Sigmoid colon (tissue), 7 donors: Measurements from ENCODE around the gene GTPBP4. TPM values are rescaled to one million over a fixed set of nuclear protein-coding genes. Genes with fewer than 3 reads are reported as not detected.

ENCODE experiments used
- DNase-seq: peaks from one replicate; pipeline ENCODE4 v3.0.0-alpha.2; 2019
- H3K27ac ChIP-seq, 4 donors: fragments of 200-600 bp; sonication (generic); one replicate each; pipeline ENCODE4 v1.5.1; 2016 to 2019; ENCODE audit warnings: mild to moderate bottlenecking in 1 of 4
- H3K27me3 ChIP-seq, 3 donors: fragments of 200-600 bp; sonication (generic); one replicate each; pipeline ENCODE4 v1.5.1; 2019; ENCODE audit warnings: mild to moderate bottlenecking in 1 of 3
- H3K36me3 ChIP-seq, 4 donors: fragments of 200-600 bp; sonication (generic); one replicate each; pipeline ENCODE4 v1.5.1; 2016 to 2019
- H3K4me1 ChIP-seq, 4 donors: fragments of 200-600 bp; sonication (generic); one replicate each; pipeline ENCODE4 v1.5.1; 2017 to 2019
- H3K4me3 ChIP-seq, 4 donors: fragments of 200-600 bp; sonication (generic); one replicate each; pipeline ENCODE4 v1.5.1; 2017 to 2019; ENCODE audit warnings: mild to moderate bottlenecking in 2 of 4, moderate library complexity in 1 of 4
- H3K9me3 ChIP-seq, 4 donors: fragments of 200-600 bp in 3 of 4; sonication (generic) in 3 of 4; one replicate each; pipeline versions ENCODE4 v1.5.1 to v1.6.1; 2013 to 2019
- EP300 ChIP-seq, 4 donors: sonication (generic); formaldehyde crosslinking; IDR thresholded peaks; one replicate each; pipeline ENCODE4 v1.6.1; 2017; ENCODE audit warnings: antibody characterized with exemption in 4 of 4
- POLR2A ChIP-seq, 2 donors: fragments of 450-650 bp; IDR thresholded peaks; one replicate each; pipeline ENCODE4 v1.6.1; 2016; ENCODE audit warnings: antibody characterized with exemption in 2 of 2, mild to moderate bottlenecking in 2 of 2, moderate library complexity in 2 of 2
- POLR2AphosphoS5 ChIP-seq, 4 donors: sonication (generic); formaldehyde crosslinking; IDR thresholded peaks; one replicate each; pipeline ENCODE4 v1.6.1; 2017; ENCODE audit warnings: antibody characterized with exemption in 4 of 4
- WGBS, 2 donors: extraction: QIAGEN DNeasy Blood & Tissue Kit; methylation state at CpG; one replicate each; pipeline ENCODE4 v1.1.7; 2013; 5-methylcytosine and 5-hydroxymethylcytosine counted together
- intact Hi-C: fragments of 100-400 bp; cut with DNase I; formaldehyde crosslinking; loops from one replicate; pipeline ENCODE4 v1.15.1; 2023
- polyA plus RNA-seq, 3 donors: library from polyadenylated mRNA; stranded (reverse); fragments of 200-250 nt; gene quantifications; one replicate each; pipeline ENCODE4 v1.2.3, GENCODE V29; 2013
- total RNA-seq, 4 donors: library from RNA; depleted of rRNA; stranded (reverse); fragments of >200 nt; gene quantifications; one replicate each; pipeline ENCODE4 v1.1.0, GENCODE V29; 2016
- TF ChIP-seq, protein P1 (sequence below), 4 experiments: fragments of 450-650 bp in 3 of 4; fragments of 200-600 bp in 1 of 4; IDR thresholded peaks; one replicate each; pipeline ENCODE4 v1.5.1; 2016 to 2019; ENCODE audit warnings: antibody characterized with exemption in 4 of 4, mild to moderate bottlenecking in 3 of 4, moderate library complexity in 2 of 4
- donor health status: healthy with polysubstance abuse.
- donor health status: Bipolar disorder and iron deficiency.
- donor health status: healthy.

The GTPBP4 gene
- total and polyA plus RNA-seq, 7 donors: 8.1 to 38.7 (median 16.8) TPM

DNA sequence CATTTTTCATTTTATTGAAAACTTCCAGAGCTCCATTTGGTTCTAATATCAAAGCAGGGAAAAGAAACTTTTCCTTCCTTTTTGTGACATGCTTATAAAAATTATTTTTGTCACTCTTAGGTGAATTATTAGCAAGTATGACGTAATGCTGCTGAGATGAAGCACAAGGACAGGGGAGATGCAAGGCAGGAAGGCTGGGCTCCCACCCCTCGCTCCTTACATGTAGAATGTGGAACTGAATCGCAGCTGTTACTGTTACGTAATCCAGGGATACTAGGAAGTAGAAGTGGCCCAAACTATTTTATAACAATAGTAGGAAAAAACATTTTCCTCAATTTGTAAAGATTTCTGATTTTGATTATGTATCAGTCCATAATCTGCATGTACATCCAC lies 17.1 kb upstream of the GTPBP4 start:
- intact Hi-C loops: no loop called here
- TF ChIP-seq POLR2A (IDR thresholded peaks at IDR 0.05): no peak
- TF ChIP-seq EP300 (IDR thresholded peaks at IDR 0.05): no peak
- no peak for TF ChIP-seq POLR2AphosphoS5 (IDR thresholded peaks at IDR 0.05)
- TF ChIP-seq, protein P1, sequence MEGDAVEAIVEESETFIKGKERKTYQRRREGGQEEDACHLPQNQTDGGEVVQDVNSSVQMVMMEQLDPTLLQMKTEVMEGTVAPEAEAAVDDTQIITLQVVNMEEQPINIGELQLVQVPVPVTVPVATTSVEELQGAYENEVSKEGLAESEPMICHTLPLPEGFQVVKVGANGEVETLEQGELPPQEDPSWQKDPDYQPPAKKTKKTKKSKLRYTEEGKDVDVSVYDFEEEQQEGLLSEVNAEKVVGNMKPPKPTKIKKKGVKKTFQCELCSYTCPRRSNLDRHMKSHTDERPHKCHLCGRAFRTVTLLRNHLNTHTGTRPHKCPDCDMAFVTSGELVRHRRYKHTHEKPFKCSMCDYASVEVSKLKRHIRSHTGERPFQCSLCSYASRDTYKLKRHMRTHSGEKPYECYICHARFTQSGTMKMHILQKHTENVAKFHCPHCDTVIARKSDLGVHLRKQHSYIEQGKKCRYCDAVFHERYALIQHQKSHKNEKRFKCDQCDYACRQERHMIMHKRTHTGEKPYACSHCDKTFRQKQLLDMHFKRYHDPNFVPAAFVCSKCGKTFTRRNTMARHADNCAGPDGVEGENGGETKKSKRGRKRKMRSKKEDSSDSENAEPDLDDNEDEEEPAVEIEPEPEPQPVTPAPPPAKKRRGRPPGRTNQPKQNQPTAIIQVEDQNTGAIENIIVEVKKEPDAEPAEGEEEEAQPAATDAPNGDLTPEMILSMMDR (IDR thresholded peaks at IDR 0.05): no peak
- peak; percentile 82 for DNase-seq
- Histone ChIP-seq H3K4me3 (no peak overlapping the region), H3K9me3 (no peaks in the 10 kb centered on the region), H3K36me3 (no peaks in the 10 kb centered on the region), H3K4me1 (peaks cover 0 to 9% (median 4%) of the 10 kb centered on the region in 4 donors), H3K27me3 (no peaks in the 10 kb centered on the region), H3K27ac (peak overlapping the region; percentile 9 to 65 (median 34))
- WGBS, 2 donors: 43 to 44% methylated on average over 4 of the region's 4 CpGs

DNA sequence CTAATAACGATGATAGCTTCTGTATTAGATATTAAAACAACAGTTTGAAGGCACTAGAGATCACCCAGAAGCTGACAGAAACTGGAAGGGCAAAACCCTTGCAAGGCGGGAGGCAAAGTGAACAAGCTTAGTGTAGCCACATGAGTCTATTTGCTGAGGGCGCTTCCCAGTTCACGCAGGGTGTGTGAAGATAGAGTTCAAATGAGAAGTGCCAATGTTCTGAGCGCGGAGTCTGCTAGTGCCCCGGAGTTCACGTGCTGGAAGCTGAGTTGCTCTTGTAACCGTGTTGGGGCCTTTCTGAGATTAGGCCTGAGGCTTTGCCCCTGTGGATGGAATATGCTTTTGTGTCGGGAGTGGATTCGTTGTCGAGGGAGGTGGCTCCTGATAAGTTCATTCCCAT lies 16.6 kb upstream of the GTPBP4 start:
- no peaks in the 10 kb centered on the region for H3K27me3 ChIP-seq
- no peaks in the 10 kb centered on the region for H3K36me3 ChIP-seq
- 35 to 71% methylated on average over 12 of the region's 12 CpGs for WGBS, 2 donors
- peak overlapping the region in 3 of 4 donors; percentile 9 to 65 (median 33) for H3K27ac ChIP-seq
- intact Hi-C loops: no loop called here
- DNase-seq: no peak
- no peak overlapping the region for H3K4me3 ChIP-seq
- H3K4me1 ChIP-seq: peaks cover 0 to 9% (median 4%) of the 10 kb centered on the region in 4 donors
- no peak for TF ChIP-seq POLR2A (IDR thresholded peaks at IDR 0.05)
- no peak for TF ChIP-seq POLR2AphosphoS5 (IDR thresholded peaks at IDR 0.05)
- no peak for TF ChIP-seq EP300 (IDR thresholded peaks at IDR 0.05)
- TF ChIP-seq, protein P1 (IDR thresholded peaks at IDR 0.05): no peak
- no peaks in the 10 kb centered on the region for H3K9me3 ChIP-seq

DNA sequence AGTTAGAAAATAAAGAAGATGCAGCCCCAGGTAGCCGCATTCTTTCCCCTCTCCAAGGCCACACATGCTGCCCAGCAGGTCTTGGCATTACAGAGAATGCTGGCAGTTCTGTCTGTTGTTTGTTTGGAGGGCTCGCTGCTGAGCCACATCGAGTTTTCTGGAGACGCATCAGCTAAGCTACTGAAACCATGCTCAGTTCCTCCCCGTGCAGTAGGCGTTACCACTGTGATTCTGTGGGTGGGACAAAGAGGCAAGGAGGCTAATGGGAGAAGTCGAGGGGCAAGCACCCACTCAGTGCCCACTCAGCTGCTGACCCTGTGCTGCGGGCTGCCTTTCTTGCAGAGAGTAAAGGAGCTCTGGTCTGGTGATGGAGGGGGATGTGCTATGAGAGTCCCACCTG lies 15.5 kb upstream of the GTPBP4 start:
- no peak overlapping the region for H3K4me3 ChIP-seq
- TF ChIP-seq POLR2A (IDR thresholded peaks at IDR 0.05) (no peak), EP300 (IDR thresholded peaks at IDR 0.05) (no peak), POLR2AphosphoS5 (IDR thresholded peaks at IDR 0.05) (no peak)
- TF ChIP-seq, protein P1 (IDR thresholded peaks at IDR 0.05): no peak
- DNase-seq: no peak
- H3K4me1 ChIP-seq: peaks cover 0 to 9% (median 4%) of the 10 kb centered on the region in 4 donors
- H3K27me3 ChIP-seq: no peaks in the 10 kb centered on the region
- no peaks in the 10 kb centered on the region for H3K9me3 ChIP-seq
- no peak overlapping the region for H3K27ac ChIP-seq
- H3K36me3 ChIP-seq: no peaks in the 10 kb centered on the region
- intact Hi-C loops: no loop called here
- WGBS, 2 donors: 83 to 93% methylated on average over 8 of the region's 8 CpGs

DNA sequence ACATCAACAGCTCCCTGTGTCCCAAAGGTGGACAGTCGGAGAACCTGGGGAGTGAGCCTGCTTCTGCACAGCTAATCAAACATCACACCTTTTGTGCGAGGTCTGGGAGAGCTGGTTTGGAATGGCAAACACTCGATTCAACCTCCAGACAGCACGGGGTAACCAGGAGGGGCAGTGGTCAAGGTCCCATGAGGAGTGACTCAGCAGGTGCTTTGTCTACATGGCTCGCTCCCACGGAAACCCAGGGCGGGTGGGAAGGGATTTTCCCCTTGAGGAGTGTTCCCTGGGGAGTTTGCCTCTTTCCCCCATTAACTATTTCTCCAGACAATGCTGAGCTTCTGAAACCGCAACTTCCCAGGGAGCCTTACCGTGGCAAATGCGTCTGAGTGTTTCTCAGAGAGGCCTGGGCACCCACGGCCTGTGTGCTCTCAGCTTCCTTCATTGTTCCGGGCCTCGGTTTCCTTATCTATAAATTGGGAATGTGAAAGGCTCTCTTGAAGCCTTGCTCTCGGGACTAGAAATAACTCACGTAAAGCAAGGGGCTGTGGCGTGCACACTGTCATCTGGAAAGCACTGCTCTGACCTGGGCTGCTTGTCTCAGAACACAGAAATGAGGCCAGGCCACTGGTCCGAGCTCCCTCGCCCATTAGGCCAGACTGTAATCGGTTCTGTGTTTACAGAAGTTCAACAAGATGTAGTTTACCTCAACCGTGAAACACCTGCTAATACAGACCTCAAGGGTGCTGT lies 14.0 kb upstream of the GTPBP4 start:
- WGBS, 2 donors: 73 to 77% methylated on average over 20 of the region's 20 CpGs
- H3K36me3 ChIP-seq: no peaks in the 10 kb centered on the region
- DNase-seq: no peak

More for the DNA sequence above, 14.0 kb upstream of the GTPBP4 start:
- TF ChIP-seq, protein P1 (IDR thresholded peaks at IDR 0.05): no peak
- TF ChIP-seq POLR2A (IDR thresholded peaks at IDR 0.05) (no peak), POLR2AphosphoS5 (IDR thresholded peaks at IDR 0.05) (no peak), EP300 (IDR thresholded peaks at IDR 0.05) (no peak)
- intact Hi-C loops: no loop called here
- Histone ChIP-seq H3K27ac (no peak overlapping the region), H3K4me1 (peaks cover 0 to 9% (median 4%) of the 10 kb centered on the region in 4 donors), H3K27me3 (no peaks in the 10 kb centered on the region), H3K4me3 (no peak overlapping the region), H3K9me3 (peaks cover 0 to 5% (median 5%) of the 10 kb centered on the region in 4 donors)
